Measurements from ENCODE around the gene LRRC3.

Gene LRRC3

DNA sequence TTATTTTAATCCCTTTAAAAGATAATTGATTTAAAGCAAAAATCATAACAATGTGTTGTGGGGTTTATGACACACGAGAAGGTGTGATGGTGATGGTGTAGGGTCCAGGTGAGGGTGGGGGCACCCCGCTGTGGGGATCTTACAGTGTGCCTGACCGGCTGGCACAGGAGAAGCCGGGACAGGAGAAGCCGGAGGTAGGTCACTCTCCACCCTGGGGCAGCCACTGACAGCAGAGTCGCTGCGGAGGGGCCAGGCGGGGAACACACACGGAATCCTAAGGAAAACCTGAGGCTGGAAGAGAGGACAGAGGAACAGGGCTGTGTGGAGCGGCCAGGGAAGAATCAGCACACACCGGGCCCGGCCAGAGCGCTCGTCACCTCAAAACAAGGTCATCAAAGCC is 4.3 kb upstream of the LRRC3 start:
- WGBS, 2 donors (ENCODE audit: extremely low coverage in 2 of 2, insufficient read length in 2 of 2, insufficient replicate concordance in 1 of 2) = no CpG with 5 or more reads among the region's 14 CpGs
- H2AK5ac ChIP-seq (ENCODE audit: low read depth, low read length) = peak overlapping the region; percentile 2
- no peaks in the 10 kb centered on the region for H3K36me3 ChIP-seq (replicated peaks in 1 of 2; ENCODE audit: control insufficient read depth in 2 of 2, insufficient read depth in 2 of 2, low read length in 2 of 2)

DNA sequence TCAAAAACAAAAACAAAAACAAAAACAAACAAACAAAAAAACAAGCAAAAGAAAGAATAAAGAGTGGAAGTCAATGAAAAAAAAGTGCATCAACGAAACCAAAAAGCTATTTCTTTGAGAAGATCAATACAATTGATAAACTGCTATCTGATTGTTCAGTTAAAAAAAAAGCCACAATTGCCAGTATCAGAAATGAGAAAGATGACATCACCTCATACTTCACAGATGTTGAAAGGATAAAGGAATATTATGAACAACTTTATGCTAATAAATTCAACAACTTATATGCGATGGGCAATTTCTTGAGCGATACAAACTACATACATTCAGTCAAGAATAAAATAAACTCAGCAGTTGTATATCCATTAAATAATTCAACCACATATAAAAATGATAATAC is 2.2 kb upstream of the LRRC3 start:
- Histone ChIP-seq H3K36me3 (replicated peaks in 1 of 2; ENCODE audit: control insufficient read depth in 2 of 2, insufficient read depth in 2 of 2, low read length in 2 of 2) (peaks cover 5 to 7% of the 10 kb centered on the region in 2 donors), H3K4me2 (ENCODE audit: insufficient read depth, low read length, poor library complexity, severe bottlenecking) (no peak overlapping the region), H2BK12ac (ENCODE audit: low read length) (no peak overlapping the region), H2AK5ac (ENCODE audit: low read depth, low read length) (no peak overlapping the region), H3K14ac (ENCODE audit: low read length) (no peak overlapping the region), H3K9ac (ENCODE audit: low read depth, low read length, poor library complexity) (no peak overlapping the region), H2BK5ac (ENCODE audit: low read length) (no peak overlapping the region), H4K8ac (ENCODE audit: low read depth, low read length) (no peak overlapping the region), H3K4me3 (ENCODE audit: low read length in 2 of 2) (no peak overlapping the region), H3K4ac (ENCODE audit: low read length) (no peak overlapping the region), H3K79me1 (ENCODE audit: low read depth, low read length) (peaks cover 2% of the 10 kb centered on the region), H3K9me3 (replicated peaks in 1 of 2; ENCODE audit: control insufficient read depth in 2 of 2, insufficient read depth in 1 of 2, low read depth in 1 of 2, low read length in 2 of 2) (peaks cover 0 to 2% of the 10 kb centered on the region in 2 donors), H3K23ac (ENCODE audit: low read depth, low read length, poor library complexity) (no peak overlapping the region), H3K27me3 (ENCODE audit: control insufficient read depth in 3 of 3, insufficient read depth in 3 of 3, low read depth in 1 of 3, low read length in 3 of 3) (peaks cover 0 to 18% (median 5%) of the 10 kb centered on the region in 3 experiments), H2BK120ac (ENCODE audit: low read depth, low read length) (no peak overlapping the region), H2AFZ (ENCODE audit: low read length) (no peak overlapping the region), H4K91ac (ENCODE audit: low read depth, low read length, poor library complexity) (no peak overlapping the region), H3K27ac (replicated peaks; ENCODE audit: low read length) (no peak overlapping the region), H3K18ac (ENCODE audit: low read length) (no peak overlapping the region), H2BK15ac (ENCODE audit: low read length) (no peak overlapping the region), H3K4me1 (ENCODE audit: control insufficient read depth in 2 of 2, insufficient read depth in 1 of 2, low read depth in 1 of 2, low read length in 2 of 2) (peaks cover 5 to 13% of the 10 kb centered on the region in 2 donors)
- no CpG with 5 or more reads among the region's 3 CpGs for WGBS, 2 donors (ENCODE audit: extremely low coverage in 2 of 2, insufficient read length in 2 of 2, insufficient replicate concordance in 1 of 2)
- no peak for DNase-seq (ENCODE audit: low spot score)

More for the DNA sequence above, 4.3 kb upstream of the LRRC3 start:
- Histone ChIP-seq H2BK120ac (ENCODE audit: low read depth, low read length) (no peak overlapping the region), H2BK12ac (ENCODE audit: low read length) (no peak overlapping the region), H2BK5ac (ENCODE audit: low read length) (no peak overlapping the region), H3K9ac (ENCODE audit: low read depth, low read length, poor library complexity) (no peak overlapping the region), H3K18ac (ENCODE audit: low read length) (no peak overlapping the region), H3K4me2 (ENCODE audit: insufficient read depth, low read length, poor library complexity, severe bottlenecking) (no peak overlapping the region), H3K27me3 (ENCODE audit: control insufficient read depth in 3 of 3, insufficient read depth in 3 of 3, low read depth in 1 of 3, low read length in 3 of 3) (peaks cover 0 to 18% (median 0%) of the 10 kb centered on the region in 3 experiments), H3K79me1 (ENCODE audit: low read depth, low read length) (no peaks in the 10 kb centered on the region), H4K91ac (ENCODE audit: low read depth, low read length, poor library complexity) (no peak overlapping the region), H3K23ac (ENCODE audit: low read depth, low read length, poor library complexity) (no peak overlapping the region), H2BK15ac (ENCODE audit: low read length) (no peak overlapping the region), H3K4me3 (ENCODE audit: low read length in 2 of 2) (no peak overlapping the region), H3K14ac (ENCODE audit: low read length) (no peak overlapping the region), H3K4me1 (ENCODE audit: control insufficient read depth in 2 of 2, insufficient read depth in 1 of 2, low read depth in 1 of 2, low read length in 2 of 2) (peaks cover 5 to 8% of the 10 kb centered on the region in 2 donors), H4K8ac (ENCODE audit: low read depth, low read length) (no peak overlapping the region), H3K27ac (replicated peaks; ENCODE audit: low read length) (no peak overlapping the region), H2AFZ (ENCODE audit: low read length) (no peak overlapping the region), H3K9me3 (replicated peaks in 1 of 2; ENCODE audit: control insufficient read depth in 2 of 2, insufficient read depth in 1 of 2, low read depth in 1 of 2, low read length in 2 of 2) (peaks cover 0 to 2% of the 10 kb centered on the region in 2 donors), H3K4ac (ENCODE audit: low read length) (no peak overlapping the region)
- no peak for DNase-seq (ENCODE audit: low spot score)

DNA sequence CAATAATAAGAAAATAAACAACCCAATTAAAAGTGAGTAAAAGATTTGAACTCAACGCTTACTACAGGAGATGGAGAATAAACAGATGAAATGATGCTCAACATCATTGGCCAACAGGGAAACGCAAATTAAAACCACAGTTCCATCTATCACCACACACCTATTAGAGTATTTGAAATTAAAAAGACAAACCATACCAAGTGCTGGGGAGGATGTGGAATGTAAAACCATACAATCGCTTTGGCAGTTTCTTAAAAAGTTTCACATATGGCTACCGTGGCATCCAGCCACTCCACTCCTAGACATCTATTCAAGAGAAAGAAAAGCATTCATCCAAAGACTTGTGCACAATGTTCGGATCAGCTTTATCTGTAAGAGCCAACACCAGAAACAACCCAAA is 1.3 kb upstream of the LRRC3 start:
- WGBS, 2 donors (ENCODE audit: extremely low coverage in 2 of 2, insufficient read length in 2 of 2, insufficient replicate concordance in 1 of 2) = no CpG with 5 or more reads among the region's 5 CpGs

DNA sequence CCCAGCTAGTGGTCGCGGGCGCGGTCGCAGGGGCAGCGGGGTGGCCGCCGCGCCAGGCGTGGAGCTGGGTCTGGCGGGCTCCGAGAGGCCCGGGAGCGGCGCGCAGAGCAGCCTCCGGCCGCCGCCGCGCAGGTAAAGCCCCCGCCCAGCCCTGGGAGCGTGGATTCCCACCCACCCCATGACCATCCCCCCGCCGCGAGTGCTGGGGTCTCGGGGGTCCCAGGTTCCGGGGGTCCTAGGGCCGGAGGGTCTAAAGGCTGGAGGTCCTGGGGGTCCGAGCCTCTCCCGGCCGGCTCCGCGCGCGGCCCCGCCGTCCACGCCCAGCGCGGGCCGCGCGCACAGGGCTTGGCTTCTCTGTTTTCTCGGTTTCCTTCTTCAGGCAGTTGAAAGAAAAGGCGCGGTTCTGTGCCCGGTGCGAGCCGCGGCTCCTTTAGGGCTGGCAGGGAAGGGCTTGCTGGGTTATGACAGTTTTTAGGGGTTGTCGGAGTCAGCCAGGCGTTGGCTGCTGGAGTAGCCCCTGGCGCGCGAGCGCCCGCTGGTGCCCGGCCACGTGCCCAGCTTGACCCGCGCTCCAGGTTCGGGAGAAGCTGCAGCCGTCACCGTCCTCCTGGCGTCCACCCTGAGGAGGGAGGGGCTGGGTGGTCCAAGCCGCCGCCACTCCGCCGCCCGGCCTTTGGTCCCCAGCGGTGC is 359 bp downstream of the LRRC3 start:
- H2BK5ac ChIP-seq (ENCODE audit: low read length) = peak overlapping the region; percentile 53
- H3K9me3 ChIP-seq (replicated peaks in 1 of 2; ENCODE audit: control insufficient read depth in 2 of 2, insufficient read depth in 1 of 2, low read depth in 1 of 2, low read length in 2 of 2) = peaks cover 0 to 2% of the 10 kb centered on the region in 2 donors
- H3K9ac ChIP-seq (ENCODE audit: low read depth, low read length, poor library complexity) = no peak overlapping the region
- H2BK12ac ChIP-seq (ENCODE audit: low read length) = no peak overlapping the region
- no peak overlapping the region for H3K23ac ChIP-seq (ENCODE audit: low read depth, low read length, poor library complexity)
- H2BK15ac ChIP-seq (ENCODE audit: low read length) = no peak overlapping the region
- peak overlapping the region; percentile 53 for H3K4ac ChIP-seq (ENCODE audit: low read length)
- peaks cover 6% of the 10 kb centered on the region for H3K79me1 ChIP-seq (ENCODE audit: low read depth, low read length)
- peak overlapping the region; percentile 94 for H2AFZ ChIP-seq (ENCODE audit: low read length)
- peak; percentile 42 for DNase-seq (ENCODE audit: low spot score)
- H3K4me3 ChIP-seq (ENCODE audit: low read length in 2 of 2) = peak overlapping the region; percentile 56 to 82
- H3K14ac ChIP-seq (ENCODE audit: low read length) = peak overlapping the region; percentile 21
- H3K27ac ChIP-seq (replicated peaks; ENCODE audit: low read length) = no peak overlapping the region
- H3K18ac ChIP-seq (ENCODE audit: low read length) = peak overlapping the region; percentile 64
- no CpG with 5 or more reads among the region's 72 CpGs for WGBS, 2 donors (ENCODE audit: extremely low coverage in 2 of 2, insufficient read length in 2 of 2, insufficient replicate concordance in 1 of 2)
- peak overlapping the region; percentile 4 for H2BK120ac ChIP-seq (ENCODE audit: low read depth, low read length)
- peaks cover 0 to 6% (median 5%) of the 10 kb centered on the region in 3 experiments for H3K27me3 ChIP-seq (ENCODE audit: control insufficient read depth in 3 of 3, insufficient read depth in 3 of 3, low read depth in 1 of 3, low read length in 3 of 3)
- H4K91ac ChIP-seq (ENCODE audit: low read depth, low read length, poor library complexity) = no peak overlapping the region
- peaks cover 5 to 7% of the 10 kb centered on the region in 2 donors for H3K36me3 ChIP-seq (replicated peaks in 1 of 2; ENCODE audit: control insufficient read depth in 2 of 2, insufficient read depth in 2 of 2, low read length in 2 of 2)
- peaks cover 0 to 5% of the 10 kb centered on the region in 2 donors for H3K4me1 ChIP-seq (ENCODE audit: control insufficient read depth in 2 of 2, insufficient read depth in 1 of 2, low read depth in 1 of 2, low read length in 2 of 2)
- H3K4me2 ChIP-seq (ENCODE audit: insufficient read depth, low read length, poor library complexity, severe bottlenecking) = peak overlapping the region; percentile 78
- no peak overlapping the region for H4K8ac ChIP-seq (ENCODE audit: low read depth, low read length)
- peak overlapping the region; percentile 99 for H2AK5ac ChIP-seq (ENCODE audit: low read depth, low read length)

More for the DNA sequence above, 1.3 kb upstream of the LRRC3 start:
- Histone ChIP-seq H3K9ac (ENCODE audit: low read depth, low read length, poor library complexity) (no peak overlapping the region), H4K8ac (ENCODE audit: low read depth, low read length) (no peak overlapping the region), H3K4me1 (ENCODE audit: control insufficient read depth in 2 of 2, insufficient read depth in 1 of 2, low read depth in 1 of 2, low read length in 2 of 2) (peaks cover 0 to 5% of the 10 kb centered on the region in 2 donors), H3K14ac (ENCODE audit: low read length) (no peak overlapping the region), H2AK5ac (ENCODE audit: low read depth, low read length) (no peak overlapping the region), H3K18ac (ENCODE audit: low read length) (no peak overlapping the region), H3K4ac (ENCODE audit: low read length) (no peak overlapping the region), H3K4me3 (ENCODE audit: low read length in 2 of 2) (no peak overlapping the region), H3K9me3 (replicated peaks in 1 of 2; ENCODE audit: control insufficient read depth in 2 of 2, insufficient read depth in 1 of 2, low read depth in 1 of 2, low read length in 2 of 2) (peaks cover 0 to 2% of the 10 kb centered on the region in 2 donors), H4K91ac (ENCODE audit: low read depth, low read length, poor library complexity) (no peak overlapping the region), H2BK15ac (ENCODE audit: low read length) (no peak overlapping the region), H3K79me1 (ENCODE audit: low read depth, low read length) (peaks cover 4% of the 10 kb centered on the region), H2BK120ac (ENCODE audit: low read depth, low read length) (no peak overlapping the region), H2BK5ac (ENCODE audit: low read length) (no peak overlapping the region), H3K23ac (ENCODE audit: low read depth, low read length, poor library complexity) (no peak overlapping the region), H3K27ac (replicated peaks; ENCODE audit: low read length) (no peak overlapping the region), H3K27me3 (ENCODE audit: control insufficient read depth in 3 of 3, insufficient read depth in 3 of 3, low read depth in 1 of 3, low read length in 3 of 3) (peaks cover 0 to 16% (median 5%) of the 10 kb centered on the region in 3 experiments), H2AFZ (ENCODE audit: low read length) (no peak overlapping the region), H2BK12ac (ENCODE audit: low read length) (no peak overlapping the region), H3K4me2 (ENCODE audit: insufficient read depth, low read length, poor library complexity, severe bottlenecking) (no peak overlapping the region), H3K36me3 (replicated peaks in 1 of 2; ENCODE audit: control insufficient read depth in 2 of 2, insufficient read depth in 2 of 2, low read length in 2 of 2) (peaks cover 5 to 7% of the 10 kb centered on the region in 2 donors)
- DNase-seq (ENCODE audit: low spot score) = no peak
